Stimulated activated CD8-positive, alpha-beta memory T cell treated with anti-CD3 and anti-CD28 coated beads, Interleukin-4, amount 100 ng/mL, for 1 hour (primary cell): Measurements from ENCODE around the gene TRAM1L1.

Source experiments
- DNase-seq, 2 donors: peaks; one replicate each; pipeline ENCODE4 v3.0.0-alpha.2; 2020; ENCODE audit warnings: low read depth in 2 of 2, low spot score in 1 of 2

TRAM1L1 gene

DNA sequence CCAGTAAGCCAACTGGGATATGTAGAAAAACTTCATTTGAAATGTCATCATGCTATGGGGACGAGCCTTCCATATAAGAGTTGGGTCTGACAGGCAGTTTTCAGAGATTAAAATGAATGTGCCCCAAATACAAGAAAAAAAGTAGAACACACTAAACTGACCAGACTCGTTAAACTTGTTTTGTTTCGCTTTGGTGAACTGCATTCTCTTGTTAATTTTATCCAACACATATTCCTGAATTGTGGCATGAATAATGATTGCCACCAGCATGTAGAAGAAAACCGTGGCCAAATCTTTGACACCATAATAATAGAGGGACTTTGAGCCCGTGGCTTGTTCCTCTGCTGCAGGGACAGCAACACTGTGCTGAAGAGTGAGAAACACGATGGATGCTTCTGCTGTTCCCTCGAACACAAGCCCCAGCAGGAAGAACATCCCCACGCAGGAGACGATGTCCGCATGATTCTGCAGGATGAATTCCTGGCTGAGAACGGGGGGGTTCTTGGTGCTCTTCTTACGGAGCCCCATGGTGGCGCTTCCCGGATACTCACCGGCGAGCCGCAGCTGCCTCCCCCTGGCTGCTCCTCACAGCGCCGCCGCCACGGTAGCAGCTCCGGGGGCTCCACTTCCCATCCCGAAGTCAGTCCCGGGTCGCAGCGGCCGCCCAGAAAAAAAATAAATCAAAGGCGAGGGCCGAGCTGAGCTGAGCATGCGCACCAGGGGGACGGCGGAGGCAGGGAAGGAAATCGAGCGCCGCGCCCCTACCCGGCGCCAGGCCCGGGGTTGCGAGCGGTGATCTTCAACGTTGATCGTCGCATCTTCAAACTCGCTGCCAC lies at the start of gene TRAM1L1:
TRAM1L1 (minus strand) TSS at position 711 of the 836 bp plus-strand sequence; CDS start at position 528, 183 bp downstream.
- DNase-seq: no peak

DNA sequence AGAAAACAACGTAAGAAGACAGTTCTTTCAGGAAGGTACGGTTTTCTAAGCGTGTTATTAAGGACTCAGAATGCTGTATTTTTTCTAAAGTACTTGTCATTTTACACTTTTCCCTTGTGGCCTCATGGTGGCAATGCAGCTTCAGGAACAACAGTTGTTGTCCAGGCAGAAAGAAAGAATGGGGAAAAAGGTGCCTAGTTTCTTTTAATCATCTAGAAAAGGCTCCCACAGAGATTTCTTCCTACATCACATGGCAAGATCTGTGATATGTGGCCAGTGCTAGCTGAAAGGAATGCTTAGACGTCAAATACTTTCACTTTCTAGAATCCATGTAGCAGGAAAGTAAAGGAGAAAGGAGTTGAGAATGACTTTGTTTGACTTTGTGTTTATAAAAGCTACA lies 49.0 kb upstream of the TRAM1L1 start:
- no peak for DNase-seq

DNA sequence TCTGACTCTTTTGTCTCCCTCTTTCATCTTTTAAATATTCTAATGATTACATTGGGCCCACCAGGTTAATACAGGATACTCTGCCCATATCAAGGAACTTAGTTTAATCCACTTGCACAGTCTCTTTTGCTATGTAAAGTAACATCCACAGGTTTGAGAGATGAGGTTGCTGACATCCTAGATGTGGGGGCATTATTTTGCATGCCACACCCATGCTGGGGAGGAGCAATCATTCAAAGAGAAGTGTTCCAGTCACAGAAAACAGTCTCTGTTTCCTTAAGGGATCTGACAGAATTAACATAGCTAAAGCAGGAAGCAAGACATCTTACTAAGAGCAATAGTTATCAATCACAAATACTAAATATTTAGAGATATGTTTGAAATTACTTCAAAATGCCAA lies 11.5 kb upstream of the TRAM1L1 start:
- no peak for DNase-seq

DNA sequence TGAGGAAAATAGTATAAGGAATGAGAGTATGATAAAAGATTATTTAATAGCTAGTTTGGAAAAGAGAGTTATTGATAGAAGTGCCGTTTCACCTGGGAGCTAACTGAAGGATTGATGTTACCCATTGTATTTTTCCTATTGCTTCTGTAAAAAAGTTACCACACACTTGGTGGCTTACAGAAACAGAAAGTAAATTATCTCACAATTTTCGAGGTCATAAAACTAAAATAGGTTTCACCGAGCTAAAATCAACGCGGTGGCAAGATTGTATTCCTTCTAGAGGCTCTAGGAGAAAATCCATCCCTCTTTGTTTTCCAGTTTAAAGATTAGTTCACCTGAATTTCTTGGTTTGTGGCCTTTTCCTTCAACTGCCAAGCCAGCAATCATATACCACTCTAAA lies 11.1 kb upstream of the TRAM1L1 start:
- no peak for DNase-seq

DNA sequence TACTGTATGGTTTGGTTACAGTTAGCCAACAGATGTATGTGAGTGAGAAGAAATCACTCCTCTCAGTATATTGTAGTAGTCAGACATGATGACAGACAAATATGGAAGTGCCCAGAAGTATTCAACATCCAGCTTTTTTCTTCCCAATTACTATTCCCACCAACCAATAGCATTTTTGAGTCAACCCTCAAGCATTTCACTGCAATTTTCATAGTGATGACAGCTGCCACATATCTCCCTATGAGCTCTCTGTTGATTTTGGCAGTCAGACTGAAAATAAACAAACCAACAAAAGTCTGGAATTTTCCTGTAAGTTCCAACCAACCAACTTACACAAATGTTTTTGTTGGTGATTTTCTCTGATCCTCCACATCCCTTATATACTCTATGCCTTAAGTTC lies 8.2 kb upstream of the TRAM1L1 start:
- no peak for DNase-seq

DNA sequence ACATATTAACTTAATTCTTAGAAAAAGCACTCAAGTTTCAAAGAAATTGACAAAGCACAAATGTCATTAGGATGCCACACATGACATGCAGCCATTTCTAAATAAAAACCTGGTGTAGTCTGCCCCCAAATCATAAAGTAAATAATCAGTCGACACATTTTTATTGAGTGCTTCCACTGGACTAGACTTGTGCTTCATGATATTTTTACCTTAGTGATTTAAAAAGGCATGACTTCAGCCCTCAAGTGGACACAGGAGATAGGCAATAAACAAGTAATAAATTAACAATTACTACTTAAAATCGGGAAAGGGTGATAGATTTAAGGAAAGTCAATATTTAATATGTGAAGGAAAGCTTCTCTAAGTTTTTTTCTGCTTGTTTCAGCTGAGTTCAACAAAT lies 7.6 kb downstream of the TRAM1L1 start:
- DNase-seq: no peak

DNA sequence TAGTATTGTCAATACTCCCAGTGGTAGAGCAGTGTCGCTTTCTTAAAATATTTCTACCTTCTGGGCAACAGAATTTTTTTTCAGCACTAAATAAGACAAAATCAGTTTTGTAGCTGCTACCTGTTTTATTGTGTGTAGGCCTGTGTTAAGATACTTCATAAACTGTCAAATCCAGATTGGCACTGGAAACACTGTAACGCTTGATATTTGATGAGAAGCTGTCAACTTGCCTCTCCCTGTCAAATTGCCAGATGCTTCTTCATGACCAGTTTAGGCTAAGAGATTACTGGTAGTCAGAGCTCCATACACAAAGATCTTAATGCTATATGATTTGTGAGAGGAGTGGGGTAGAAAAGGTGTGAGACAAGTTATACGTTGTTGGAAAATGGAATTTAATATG lies 17.3 kb downstream of the TRAM1L1 start:
- DNase-seq: no peak

DNA sequence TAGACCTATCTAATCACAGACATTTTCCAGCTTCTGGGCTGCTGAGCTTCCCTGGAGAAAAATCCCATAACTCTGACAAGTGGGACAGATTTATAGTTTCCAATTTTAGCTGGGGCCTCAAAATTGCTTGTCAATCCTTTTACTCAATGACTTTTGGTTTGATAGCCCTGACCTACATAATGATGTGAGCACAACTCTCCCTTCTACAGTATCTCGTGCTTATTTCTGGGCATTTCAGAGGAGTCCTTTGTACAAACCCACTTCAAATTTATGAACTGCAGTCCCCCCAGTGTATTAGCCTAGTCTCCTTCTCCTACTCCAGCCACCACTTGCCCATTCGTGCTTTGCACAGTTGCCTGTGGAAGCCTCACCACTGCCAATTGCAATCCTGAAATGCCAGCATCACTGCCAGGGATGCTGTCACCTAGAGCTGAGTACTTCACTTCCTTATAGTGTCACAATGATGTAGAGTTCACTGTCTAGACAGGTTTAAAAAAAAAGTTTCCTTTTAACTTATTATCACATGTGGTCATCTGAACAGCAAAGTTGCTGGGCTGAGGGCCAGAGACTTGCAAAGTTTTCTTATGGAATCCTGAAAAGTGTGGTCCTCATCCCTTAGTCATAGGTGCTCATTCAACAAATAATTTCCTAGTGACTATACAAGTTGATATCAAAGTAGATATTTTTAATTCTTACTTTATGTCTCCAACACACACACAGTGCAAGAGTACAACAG lies 21.2 kb downstream of the TRAM1L1 start:
- DNase-seq: no peak

DNA sequence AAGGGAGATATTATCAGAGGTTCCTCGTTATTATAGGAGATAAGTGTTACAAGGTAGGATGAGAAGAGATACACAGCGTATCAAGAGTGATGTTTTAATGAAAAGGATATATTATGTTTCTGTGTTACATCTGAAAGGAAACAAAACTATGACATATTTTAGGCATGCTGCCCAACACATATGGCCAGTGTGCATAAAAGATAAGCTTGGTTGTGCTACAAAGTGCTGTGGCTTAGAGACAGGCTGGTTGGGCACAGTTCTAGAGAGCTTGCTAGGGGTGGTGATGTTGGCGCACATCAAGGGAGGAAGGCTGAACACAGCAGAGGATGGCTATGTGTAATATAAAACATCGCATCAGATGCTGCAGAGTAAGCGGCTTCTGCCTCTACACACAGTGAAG lies 42.4 kb downstream of the TRAM1L1 start:
- DNase-seq: no peak
